HCT116 (cell line): ENCODE data around the gene CYP4F3.

Experiments
- CEBPB ChIP-seq: IDR thresholded peaks from 2 replicates; pipeline ENCODE4 v1.6.1; 2012; ENCODE audit warnings: low read depth
- CTCF ChIP-seq, 3 experiments: fragments of 200-600 bp in 1 of 3; sonication (generic) in 1 of 3; IDR thresholded peaks in 2 of 3; conservative IDR thresholded peaks in 1 of 3; 2 replicates each; pipeline ENCODE4 v1.5.1; 2012 to 2017; ENCODE audit warnings: low read depth in 2 of 3, low read length in 2 of 3, antibody characterized with exemption in 1 of 3, borderline replicate concordance in 1 of 3, control low read depth in 1 of 3, mild to moderate bottlenecking in 1 of 3, mixed read lengths in 1 of 3, mixed run types in 1 of 3, moderate library complexity in 1 of 3; ENCODE audit not compliant: insufficient read depth in 1 of 3
- ELF1 ChIP-seq: IDR thresholded peaks from 2 replicates; pipeline ENCODE4 v1.6.1; 2012; ENCODE audit warnings: low read depth, borderline replicate concordance
- JUND ChIP-seq: IDR thresholded peaks from 2 replicates; pipeline ENCODE4 v1.6.1; 2012
- MAX ChIP-seq: IDR thresholded peaks from 2 replicates; pipeline ENCODE4 v1.6.1; 2012
- POLR2AphosphoS5 ChIP-seq: IDR thresholded peaks from 2 replicates; pipeline ENCODE4 v1.6.1; 2011; ENCODE audit warnings: mild to moderate bottlenecking, low read depth, low read length, moderate library complexity
- ZFX ChIP-seq: fragments of 450-650 bp; IDR thresholded peaks from 2 replicates; pipeline ENCODE4 v1.6.1; 2017
- ZNF274 ChIP-seq: fragments of 200-500 bp; sonication (Bioruptor generic); IDR thresholded peaks from 2 replicates; pipeline ENCODE4 v1.6.1; 2014; ENCODE audit warnings: mild to moderate bottlenecking, low read depth, low read length, inconsistent platforms

GRCh38 chr19:15663247-15663646 lies 22.6 kb downstream of the CYP4F3 start:
- TF ChIP-seq CTCF (IDR thresholded peaks at IDR 0.05 in 2 of 3, conservative IDR thresholded peaks at IDR 0.05 in 1 of 3; ENCODE audit: borderline replicate concordance in 1 of 3, insufficient read depth in 1 of 3, low read depth in 2 of 3, low read length in 2 of 3) (no peak), ELF1 (no peak), CEBPB (no peak), MAX (no peak), POLR2AphosphoS5 (no peak), JUND (no peak), ZFX (no peak), ZNF274 (no peak)
